IPS DF 4.7 (cell line): ENCODE data around the gene SZRD1.

Source experiments
- DNase-seq: peaks from one replicate; pipeline ENCODE4 v3.0.0-alpha.2; 2013; ENCODE audit warnings: low spot score; ENCODE audit errors: extremely low read depth

SZRD1 gene

DNA sequence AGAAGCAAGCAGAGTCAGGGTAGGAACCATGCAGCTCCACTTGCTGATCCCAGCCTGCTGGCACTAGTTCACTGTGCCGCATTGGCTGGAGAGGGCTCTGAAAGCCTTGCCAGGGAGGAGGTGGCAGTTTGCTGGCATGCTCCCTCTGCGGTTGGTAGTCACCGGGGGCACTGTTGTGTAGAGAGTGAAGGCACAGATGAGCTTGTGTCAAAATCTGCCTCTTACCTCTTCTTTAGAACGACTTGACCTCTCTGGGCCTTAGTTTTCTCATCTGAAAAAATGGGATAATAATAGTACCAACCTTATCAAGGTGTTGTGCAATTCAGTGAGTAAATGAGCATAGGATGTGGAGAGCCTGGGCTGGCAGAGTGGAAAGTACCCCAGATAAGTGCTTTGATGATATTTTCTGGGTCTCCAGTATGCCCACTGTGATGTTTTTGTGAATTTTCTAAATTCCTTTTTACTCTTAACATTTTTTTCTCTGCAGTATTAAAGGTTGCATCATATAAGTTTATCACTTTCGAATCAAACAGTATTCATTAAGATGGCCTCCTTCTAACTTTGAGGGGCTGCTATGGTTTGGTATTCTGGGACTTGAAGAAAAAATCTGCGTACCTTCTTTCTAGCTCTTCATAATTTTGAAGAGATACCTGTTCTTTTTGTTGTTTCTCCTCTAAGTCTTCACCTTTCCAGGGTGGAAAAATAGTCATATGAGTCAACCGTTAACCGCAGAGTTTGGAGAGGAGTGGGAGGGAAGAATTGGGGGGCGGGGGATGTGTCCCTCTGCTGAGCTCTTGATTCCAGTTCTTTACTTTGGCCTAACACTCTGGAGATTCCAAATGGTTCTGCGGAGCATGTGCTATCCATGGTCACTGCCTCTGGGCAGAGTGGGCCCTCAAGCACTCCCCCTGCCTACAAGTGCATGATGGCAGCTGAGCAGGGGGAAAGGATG is 26.8 kb downstream of the SZRD1 start:
- DNase-seq: no peak

DNA sequence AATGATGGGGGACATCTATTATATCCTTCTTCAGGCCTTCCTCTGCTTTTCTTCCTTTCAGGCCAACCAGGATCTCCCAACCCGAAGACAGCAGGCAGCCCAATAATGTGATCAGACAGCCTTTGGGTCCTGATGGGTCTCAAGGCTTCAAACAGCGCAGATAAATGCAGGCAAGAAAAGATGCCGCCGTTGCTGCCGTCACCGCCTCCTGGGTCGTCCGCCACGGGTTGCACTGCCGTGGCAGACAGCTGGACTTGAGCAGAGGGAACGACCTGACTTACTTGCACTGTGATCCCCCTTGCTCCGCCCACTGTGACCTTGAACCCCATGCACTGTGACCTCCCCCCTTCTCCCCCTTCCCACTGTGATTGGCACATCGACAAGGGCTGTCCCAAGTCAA is 27.9 kb downstream of the SZRD1 start:
- no peak for DNase-seq

DNA sequence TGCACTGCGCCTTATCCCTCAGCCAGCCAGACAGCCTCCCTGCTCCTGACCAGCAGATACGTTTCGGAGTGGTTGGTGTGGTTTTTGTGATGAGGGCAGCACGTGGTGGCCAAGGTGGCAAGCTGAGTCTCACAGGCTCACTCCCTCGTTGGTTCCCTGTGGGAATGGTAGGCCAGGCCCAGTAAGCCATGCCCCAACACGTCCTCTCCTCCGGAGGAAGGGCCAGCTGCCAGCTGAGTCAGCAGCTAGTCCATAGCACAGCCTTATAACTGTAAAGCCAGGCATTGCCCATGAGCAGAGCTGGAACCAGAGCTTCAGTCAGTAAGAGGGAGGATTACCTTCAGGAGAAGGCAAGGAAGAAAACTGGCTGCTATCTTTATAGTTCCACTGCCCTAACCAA is 29.5 kb downstream of the SZRD1 start:
- DNase-seq: no peak

DNA sequence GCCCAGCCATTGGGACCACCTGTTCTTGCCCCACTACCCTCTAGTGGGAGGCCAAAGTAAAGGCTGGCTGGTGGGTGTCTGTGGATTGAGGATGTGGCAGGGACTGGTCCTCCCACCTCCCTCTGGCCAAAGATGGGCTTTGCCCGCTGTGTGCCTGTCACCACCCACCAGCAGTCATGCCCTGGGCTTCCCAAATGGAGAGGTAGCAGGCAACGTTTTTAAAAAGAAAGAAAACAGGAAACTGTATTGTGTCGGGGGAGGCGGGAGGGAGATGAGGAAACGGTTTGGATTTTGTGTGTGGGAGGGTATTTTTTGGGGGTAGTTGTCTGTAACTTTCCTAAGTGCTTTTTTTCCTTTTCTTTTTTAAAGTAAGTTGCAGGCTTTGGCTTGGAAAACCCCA is 30.1 kb downstream of the SZRD1 start:
- no peak for DNase-seq

DNA sequence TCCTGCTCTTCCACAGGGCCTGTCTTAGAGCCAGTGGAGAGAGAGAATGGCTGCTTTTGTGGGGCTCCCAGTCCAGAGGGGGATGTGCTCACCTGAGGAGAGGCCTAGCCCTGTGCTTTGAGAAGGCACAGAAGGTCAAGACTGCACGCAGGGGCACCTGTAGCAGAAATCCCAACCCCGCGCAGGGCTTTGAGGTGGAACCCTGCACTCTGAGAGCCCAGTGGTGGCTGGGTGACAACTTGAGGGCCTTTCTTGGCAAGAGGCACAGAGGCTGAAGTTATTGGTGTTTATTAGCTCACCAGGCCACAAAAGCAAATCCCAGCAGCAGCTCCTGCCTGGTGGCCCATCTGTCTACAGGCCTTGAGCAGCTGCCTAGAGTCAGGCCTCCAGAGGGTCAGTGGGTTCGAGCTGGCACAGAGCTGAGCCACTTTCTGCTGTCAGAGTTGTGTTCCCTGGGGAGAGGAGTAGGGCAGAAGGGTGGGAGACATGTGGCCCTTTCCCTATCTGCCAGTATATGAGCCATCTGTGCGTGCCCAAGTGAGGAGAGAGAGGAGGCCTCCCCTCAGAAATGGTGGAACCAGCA is 31.4 kb downstream of the SZRD1 start:
- no peak for DNase-seq

DNA sequence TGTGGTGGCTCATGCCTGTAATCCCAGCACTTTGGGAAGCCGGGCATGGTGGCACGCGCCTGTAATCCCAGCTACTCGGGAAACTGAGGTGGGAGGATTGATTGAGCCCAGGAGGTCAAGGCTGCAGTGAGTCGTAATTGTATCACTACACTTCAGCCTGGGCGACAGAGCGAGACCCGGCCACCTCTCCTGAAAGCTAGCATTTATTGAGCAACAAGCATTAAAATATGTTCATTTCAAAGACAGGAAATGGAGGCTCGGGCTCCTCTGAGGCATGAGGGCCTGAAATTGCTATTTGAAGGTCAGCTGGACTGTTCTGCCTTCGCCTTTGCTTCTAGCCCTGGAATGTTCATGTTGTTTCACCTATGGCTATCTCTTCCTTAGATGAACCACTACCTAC is 35.7 kb downstream of the SZRD1 start:
- no peak for DNase-seq

DNA sequence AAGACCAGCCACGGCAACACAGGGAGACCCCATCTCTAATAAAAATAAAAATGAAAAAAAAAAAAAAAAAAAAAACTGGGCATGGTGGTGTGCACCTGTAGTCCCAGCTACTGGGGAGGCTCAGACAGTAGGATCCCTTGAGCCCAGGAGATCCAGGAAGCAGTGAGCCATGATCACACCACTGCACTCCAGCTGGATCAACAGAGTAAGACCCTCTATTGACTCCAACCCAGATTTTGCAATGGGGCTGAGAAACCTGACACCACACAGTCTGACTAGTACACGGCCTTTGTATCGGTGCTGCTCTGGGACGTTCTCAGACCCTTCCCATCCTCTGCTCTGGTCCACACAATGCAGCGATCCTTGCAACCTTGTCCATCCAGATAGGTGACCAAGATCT is 38.4 kb downstream of the SZRD1 start:
- DNase-seq: no peak

DNA sequence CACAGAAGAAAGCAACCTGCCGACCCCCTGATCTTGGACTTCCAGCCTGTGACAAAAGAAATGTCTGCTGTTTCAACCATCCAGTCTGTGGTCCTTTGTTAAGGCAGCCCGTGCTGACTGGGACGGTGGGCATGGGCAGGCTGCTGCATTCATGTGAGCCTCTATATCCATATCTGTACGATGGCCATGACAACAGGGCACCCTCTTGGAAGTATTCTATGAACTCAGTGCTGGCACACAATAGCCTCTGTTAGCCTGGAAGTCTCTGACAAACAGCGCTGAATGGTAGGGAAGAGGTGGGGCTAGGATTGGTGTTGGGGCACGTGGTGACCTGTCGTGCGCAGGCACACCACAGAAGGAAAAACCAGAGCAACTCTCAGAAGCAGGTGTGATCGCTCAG is 39.8 kb downstream of the SZRD1 start:
- no peak for DNase-seq

DNA sequence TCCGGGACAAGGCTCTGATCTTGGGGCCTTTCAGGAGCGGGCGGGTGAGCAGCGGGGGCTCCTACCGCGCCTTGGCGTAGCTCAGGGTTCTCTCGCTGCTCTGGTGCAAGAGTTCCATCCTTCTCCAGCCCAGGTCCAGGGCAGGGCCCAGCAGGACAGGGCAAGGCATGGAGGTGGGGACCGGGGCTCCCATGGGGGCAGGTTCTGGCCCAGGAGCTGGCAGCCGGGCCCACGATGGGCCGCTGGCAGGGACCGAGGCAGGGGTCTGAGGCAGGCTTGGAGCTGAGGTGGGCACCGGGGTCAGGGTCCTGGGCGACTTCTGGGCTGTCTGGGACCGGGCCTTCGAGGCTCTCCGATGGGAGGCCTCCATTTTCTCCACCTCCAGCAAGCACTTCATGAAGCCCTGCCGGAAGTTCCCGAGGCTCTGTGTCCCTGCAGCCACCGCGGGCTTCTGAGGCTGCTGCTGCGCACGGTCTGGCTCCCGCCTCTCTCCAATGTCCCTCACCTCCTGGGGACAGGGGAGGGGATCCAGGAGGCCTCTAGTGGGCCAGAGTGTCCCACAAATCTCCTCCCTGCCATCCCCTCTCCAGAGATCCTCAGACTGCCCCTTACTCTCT is 42.6 kb downstream of the SZRD1 start:
- no peak for DNase-seq

DNA sequence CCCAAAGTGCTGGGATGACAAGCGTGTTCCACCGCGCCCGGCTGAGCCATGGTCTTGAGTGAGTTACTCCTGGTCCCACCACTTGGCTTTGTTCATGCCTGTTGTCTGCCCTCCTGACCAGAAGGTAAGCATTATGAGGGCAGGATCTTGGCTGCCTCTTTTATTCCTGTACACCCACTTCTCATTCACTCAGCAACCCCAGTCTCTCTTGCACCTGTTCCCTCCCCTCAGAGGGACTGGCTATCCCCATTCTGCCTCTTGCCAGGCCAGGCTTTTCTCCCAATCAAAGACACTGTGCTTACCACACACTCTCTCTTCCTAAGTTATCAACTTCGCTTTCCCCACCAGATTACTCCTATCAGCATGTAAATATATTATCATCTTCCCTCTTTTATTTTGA is 43.8 kb downstream of the SZRD1 start:
- no peak for DNase-seq

DNA sequence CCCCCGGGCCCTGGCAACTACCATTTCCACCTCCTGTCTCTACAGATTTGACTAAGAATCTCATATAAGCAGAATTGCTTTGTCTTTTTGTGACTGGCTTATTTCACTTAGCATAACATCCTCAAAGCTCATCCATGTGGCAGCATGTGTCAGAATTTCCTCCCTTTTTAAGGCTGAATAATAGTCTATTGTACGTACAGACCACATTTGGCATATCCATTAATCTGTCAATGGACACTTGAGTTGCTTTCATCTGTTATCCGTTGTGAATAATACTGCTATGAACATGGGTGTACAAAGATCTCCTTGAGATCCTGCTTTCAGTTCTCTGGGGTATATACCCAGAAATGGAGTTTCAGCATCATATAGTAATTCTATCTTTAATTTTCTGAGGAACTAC is 46.1 kb downstream of the SZRD1 start:
- no peak for DNase-seq

DNA sequence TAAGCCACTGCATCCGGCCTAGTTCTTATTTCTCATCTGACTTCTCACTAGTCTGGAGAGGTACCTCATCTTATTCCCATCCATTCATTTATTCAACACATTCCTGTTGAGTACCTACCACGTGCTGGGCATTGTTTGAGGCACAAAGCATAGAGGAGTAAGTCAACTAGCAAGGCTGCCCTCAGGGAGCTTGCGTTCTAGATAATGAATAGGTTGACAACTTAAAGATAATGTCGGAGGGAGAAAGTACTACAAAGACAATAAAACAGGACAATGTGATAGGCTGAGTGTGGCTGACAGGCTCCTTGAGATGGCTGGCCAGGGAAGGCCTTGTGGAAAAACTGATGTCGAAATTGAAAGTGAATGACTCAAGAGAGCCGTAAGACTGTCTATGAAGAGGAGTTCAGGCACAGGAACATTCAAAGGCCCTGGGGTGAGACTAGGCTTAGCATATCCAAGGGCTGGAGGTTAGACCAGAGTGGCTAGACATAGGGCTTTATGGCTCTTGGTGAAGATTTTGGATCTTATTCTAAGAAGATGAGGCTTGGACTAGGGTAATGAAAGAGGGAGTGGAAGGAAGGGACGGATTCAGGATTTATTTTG is 51.9 kb downstream of the SZRD1 start:
- DNase-seq: no peak

DNA sequence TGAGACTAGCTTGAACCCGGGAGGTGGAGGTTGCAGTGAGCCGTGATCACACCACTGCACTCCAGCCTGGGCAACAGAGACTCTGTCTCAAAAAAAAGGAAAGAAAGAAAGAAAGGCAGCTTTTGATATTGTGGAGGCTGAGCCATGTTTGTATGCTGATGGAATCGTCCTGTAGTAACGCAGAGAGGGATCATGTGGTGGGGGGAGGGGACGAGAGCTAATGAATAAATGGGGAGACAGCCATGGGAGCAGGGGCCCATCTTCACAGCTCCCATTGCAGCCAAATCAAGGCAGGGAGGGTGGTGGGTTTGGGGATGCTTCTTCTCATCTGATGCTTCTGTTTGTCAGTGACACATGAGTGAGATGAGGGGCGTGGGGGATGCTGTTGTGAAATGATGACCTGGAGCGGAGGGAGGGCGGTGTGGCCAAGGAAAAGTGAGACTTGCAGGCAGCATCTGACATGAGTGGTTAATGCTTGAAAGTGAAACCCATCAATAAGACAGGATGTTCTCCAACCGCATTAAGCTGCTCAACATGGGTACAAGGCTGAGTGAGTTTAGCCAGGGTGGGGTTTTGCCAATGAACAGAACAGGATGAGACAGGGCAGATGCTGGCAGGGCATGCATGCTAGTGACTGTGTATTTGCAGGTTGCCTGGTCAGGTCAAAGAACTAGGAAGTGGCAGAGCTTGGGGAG is 53.5 kb downstream of the SZRD1 start:
- no peak for DNase-seq

DNA sequence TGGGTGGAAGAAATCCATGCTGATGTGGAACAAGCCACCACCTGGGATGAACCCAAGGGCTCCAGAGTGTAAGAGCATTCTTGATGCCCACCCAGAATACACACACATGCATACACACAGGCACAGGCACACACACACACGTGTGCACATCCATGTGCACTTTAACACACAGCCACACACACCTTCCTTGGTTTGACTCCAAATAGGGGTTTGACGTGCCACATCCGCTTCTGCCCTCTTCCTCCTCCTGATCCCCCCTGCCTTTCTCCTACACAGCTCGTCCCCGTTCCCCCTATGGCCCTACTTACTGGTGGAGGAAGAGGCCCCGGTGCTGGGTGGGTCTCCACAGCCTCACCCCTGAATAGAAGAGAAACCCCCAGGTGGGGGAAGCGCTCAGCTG is 54.2 kb downstream of the SZRD1 start:
- DNase-seq: no peak

DNA sequence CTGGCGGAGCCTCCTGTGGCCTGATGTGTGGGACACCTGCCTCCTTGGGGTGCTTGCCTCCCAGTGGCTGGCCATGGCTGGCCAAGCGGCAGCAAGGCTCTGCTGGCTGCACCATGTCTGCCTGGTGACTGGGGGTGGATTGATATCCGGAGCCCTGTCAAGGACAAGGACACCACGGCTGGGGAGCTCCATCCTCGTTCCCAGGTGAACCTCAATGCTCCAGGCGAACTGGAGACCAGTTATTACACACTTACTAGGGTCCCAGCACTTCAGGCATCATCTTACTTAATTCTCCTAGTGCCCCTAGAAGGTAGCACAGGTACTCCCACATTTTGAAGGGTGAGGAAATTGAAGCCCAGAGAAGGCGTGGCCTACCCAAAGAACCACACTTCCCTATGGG is 55.0 kb downstream of the SZRD1 start:
- no peak for DNase-seq

DNA sequence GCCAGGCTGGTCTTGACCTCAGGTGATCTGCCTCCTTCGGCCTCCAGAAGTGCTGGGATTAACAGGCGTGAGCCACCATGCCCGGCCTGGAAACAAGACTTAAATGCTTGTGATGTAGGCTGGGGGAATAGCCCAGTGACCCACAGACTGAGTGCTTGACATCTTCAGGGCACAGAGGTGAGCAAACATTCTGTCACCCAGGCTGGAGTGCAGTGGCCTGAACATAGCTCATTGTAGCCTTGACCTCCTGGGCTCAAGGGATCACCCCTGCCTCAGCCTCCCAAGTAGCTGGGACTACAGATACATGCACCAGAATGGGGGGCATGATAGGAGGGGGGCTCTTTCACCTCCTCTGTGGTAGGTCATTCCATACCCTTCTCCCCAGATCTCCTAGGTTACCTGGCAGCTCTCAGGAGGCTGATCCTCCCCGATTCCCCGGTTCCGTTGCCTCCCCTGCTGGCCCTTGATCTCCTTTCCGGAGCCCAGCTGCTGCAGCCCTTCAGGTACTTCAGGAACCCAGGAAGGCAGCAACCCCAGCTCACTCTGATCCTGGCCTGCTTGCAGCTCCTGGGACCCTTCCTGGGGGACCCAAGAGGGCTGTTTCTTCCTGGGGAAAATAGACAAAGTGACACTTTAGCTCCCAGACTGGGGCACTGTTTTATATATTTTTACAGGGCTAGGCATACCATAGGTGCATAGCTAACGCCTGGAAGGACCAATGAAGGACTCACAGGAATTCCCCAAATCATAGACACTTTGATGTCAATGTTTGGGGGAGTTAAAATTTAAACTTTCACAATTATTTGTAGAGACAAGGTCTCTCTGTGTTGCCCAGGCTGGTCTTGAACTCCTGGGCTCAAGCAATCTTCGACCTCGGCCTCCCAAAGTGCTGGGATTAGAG is 58.3 kb downstream of the SZRD1 start:
- no peak for DNase-seq

DNA sequence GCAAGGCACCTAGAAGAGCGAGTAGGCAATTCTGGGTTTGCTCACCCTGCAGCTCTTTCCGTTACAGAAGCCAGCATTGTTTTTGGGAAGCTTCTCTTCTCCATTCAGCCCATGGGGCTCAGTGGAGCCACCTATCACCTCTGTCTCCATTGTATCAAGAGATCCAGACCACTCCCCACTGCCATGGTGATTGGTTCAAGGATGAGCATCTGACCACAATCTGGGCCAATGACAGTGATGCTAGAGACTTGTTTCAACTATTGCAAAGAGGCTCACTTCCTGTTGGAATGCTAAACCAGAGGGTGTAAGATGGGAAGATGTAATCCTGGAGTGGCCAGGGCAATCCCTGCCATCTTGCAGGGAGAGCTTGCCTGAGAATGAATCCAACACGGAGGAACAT is 63.6 kb downstream of the SZRD1 start:
- peak; percentile 33 for DNase-seq

DNA sequence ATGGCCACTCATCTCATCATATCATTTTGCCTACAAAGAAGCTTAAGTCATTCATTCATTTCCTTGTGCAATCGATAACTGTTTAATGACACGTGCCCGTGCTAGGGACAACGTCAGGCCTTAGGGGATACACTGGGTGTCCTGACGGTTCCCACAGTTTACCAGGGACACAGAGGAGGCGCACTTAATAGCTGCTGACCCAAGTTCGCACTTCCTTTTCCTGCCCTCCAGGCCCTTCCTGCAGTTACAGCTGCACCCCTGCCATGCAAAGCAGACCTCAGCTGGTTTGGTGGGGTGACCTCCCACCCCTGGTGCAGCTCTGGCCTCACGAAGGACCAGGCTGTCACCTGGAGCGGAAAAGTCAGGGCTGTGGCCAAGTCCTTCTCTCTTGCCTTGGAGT is 66.0 kb downstream of the SZRD1 start:
- DNase-seq: no peak

DNA sequence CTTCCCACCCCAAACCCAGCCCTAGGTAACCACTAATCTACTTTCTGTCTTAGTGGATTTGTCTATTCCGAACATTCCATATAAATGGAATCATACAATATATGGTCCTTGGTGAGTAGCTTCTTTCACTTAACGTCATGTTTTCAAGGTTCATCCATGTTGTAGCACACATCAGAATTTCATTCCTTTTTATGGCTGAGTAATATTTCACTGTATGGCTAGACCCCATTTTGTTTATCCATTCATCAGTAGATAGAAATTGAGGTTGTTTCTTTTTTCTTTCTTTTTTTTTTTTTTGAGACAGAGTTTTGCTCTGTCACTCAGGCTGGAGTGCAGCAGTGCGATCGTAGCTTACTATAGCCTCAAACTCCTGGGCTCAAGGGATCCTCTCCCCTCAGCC is 67.0 kb downstream of the SZRD1 start:
- no peak for DNase-seq

DNA sequence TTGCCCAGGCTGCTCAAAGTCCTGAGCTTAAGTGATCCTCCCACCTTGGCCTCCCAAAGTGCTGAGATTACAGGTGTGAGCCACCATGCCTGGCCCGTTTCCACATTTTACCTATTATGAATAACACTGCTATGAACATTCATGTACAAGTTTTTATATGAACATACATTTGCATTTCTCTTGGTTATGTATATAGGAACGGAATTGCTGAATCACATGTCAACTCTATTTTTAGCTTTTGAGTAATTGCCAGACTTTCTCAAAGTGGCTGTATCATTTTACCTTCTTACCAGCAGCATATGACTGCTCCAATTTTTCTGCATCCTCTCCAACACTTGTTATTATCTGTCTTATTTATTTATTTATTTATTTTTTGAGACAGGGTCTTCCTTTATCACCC is 67.5 kb downstream of the SZRD1 start:
- DNase-seq: no peak
